Measurements from ENCODE around the gene FBLN2. TPM values are rescaled to one million over a fixed set of nuclear protein-coding genes. Genes with fewer than 3 reads are reported as not detected.

The FBLN2 gene
- polyA plus RNA-seq, 1 donor (not counting 4 experiments of a cell fraction or from before 2014, with no cell fraction given): 0.72 TPM

DNA sequence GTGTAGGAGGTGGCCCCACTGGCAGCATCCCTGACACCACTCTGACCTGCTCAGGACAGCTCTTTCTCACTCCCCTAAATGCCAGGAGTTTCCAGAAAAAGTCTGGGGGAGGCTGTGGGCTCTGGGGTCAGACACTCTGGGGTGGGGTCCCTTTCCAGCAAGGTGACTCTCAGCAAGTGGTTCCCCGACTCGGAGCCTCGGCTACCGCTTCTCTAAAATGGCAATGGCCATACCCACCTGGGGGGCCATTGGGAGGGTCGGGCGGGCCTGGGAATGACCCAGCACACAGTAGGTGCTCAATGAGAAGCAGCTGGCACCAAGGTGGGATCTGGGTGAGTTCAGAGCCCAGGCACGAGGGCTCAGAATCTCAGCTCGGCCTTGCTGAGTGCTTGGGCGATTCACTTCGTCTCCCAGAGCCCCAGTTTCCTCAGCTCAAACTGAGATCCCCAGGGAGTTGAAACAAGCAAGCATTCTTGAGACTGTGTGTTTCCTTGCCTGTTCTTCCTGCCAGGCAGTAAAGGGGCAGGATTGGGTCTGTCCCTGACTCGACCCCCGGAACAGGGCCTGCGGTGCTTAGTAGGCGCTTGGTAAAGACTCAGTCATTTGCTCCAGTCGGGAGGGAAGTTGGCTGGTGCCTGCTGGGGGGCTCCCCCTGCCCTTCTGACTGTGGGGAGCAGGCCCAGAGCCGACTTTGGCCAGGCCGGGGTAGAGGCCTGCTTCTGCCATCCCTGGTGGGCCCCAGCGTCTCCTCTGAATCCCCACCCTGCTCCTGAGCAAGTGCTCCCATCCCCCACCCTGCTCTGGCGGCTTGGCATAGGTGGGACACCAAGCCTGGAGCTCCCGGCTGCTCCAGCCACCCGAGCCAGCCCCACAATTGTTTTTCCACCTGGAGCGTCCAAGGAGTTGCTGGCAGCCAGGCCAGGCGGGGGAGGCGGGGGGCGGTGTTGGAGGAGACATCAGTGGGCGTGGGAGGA is 32.9 kb upstream of the FBLN2 start:
- H3K4me3 ChIP-seq (ENCODE audit: control insufficient read depth in 2 of 3, extremely low read depth in 1 of 3, insufficient read depth in 2 of 3, low read depth in 1 of 3, low read length in 3 of 3): no peak overlapping the region
- no peak overlapping the region for H3K9ac ChIP-seq (ENCODE audit: control insufficient read depth, extremely low read depth, insufficient read depth, low read length)
- no peaks in the 10 kb centered on the region for H4K20me1 ChIP-seq (ENCODE audit: control insufficient read depth, extremely low read depth, insufficient read depth, low read length)
- H3K4me2 ChIP-seq (ENCODE audit: control insufficient read depth, extremely low read depth, insufficient read depth, low read depth, low read length): no peak overlapping the region
- no peak for FAIRE-seq
- no peak for DNase-seq (ENCODE audit: low read depth, low spot score)
- H3K36me3 ChIP-seq (ENCODE audit: control insufficient read depth in 2 of 2, extremely low read depth in 1 of 2, insufficient read depth in 2 of 2, low read length in 2 of 2): no peaks in the 10 kb centered on the region
- dilution Hi-C loops (cut with MboI; ENCODE audit: extremely low pct_ligation_motif_present, low sequenced_read_pairs): loop anchor here (10.0 kb wide), 1 partner anchor 129 kb away; no protein-coding TSS in a partner anchor
- no peaks in the 10 kb centered on the region for H3K9me3 ChIP-seq (ENCODE audit: control insufficient read depth, low read depth, low read length)
- no peaks in the 10 kb centered on the region for H3K9me1 ChIP-seq (ENCODE audit: control insufficient read depth, extremely low read depth, insufficient read depth, low read length)
- no peak overlapping the region for H3K27ac ChIP-seq (ENCODE audit: control insufficient read depth, insufficient read depth, low read length)
- H2AFZ ChIP-seq (ENCODE audit: control insufficient read depth, low read length): no peak overlapping the region
- peaks cover 20% of the 10 kb centered on the region for H3K4me1 ChIP-seq (ENCODE audit: control insufficient read depth, extremely low read depth, insufficient read depth, low read length)
- TF ChIP-seq EZH2 (IDR thresholded peaks at IDR 0.05; ENCODE audit: low read length): no peak
- TF ChIP-seq, protein P1, sequence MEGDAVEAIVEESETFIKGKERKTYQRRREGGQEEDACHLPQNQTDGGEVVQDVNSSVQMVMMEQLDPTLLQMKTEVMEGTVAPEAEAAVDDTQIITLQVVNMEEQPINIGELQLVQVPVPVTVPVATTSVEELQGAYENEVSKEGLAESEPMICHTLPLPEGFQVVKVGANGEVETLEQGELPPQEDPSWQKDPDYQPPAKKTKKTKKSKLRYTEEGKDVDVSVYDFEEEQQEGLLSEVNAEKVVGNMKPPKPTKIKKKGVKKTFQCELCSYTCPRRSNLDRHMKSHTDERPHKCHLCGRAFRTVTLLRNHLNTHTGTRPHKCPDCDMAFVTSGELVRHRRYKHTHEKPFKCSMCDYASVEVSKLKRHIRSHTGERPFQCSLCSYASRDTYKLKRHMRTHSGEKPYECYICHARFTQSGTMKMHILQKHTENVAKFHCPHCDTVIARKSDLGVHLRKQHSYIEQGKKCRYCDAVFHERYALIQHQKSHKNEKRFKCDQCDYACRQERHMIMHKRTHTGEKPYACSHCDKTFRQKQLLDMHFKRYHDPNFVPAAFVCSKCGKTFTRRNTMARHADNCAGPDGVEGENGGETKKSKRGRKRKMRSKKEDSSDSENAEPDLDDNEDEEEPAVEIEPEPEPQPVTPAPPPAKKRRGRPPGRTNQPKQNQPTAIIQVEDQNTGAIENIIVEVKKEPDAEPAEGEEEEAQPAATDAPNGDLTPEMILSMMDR (optimal IDR thresholded peaks at IDR 0.05 in 1 of 3, IDR thresholded peaks at IDR 0.05 in 1 of 3, conservative IDR thresholded peaks at IDR 0.05 in 1 of 3; ENCODE audit: extremely low read depth in 1 of 3, insufficient read depth in 2 of 3, low read length in 3 of 3): no peak
- H3K27me3 ChIP-seq (ENCODE audit: control insufficient read depth, extremely low read depth, insufficient read depth, low read length): no peaks in the 10 kb centered on the region
- H3K79me2 ChIP-seq (ENCODE audit: control insufficient read depth, insufficient read depth, low read length): no peaks in the 10 kb centered on the region

DNA sequence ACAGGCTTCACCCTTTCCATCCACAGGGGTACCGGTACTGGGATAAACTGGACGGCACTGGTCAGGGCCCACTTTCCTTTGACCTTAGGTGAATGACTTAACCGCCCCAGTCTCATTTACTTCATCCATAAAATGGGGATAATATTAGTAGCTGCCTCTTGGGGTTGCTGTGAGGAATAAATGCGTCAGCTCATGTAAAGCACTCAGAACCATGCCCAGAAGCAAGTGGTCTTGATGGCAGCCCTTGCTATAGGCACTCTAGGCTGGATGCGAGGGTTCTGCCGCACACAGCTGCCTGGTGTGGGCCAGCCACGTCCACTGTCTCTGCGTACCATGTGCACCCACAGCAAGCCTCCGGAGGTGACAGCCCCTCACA is 32.2 kb upstream of the FBLN2 start:
- no peak for TF ChIP-seq EZH2 (IDR thresholded peaks at IDR 0.05; ENCODE audit: low read length)
- TF ChIP-seq, protein P1 (optimal IDR thresholded peaks at IDR 0.05 in 1 of 3, IDR thresholded peaks at IDR 0.05 in 1 of 3, conservative IDR thresholded peaks at IDR 0.05 in 1 of 3; ENCODE audit: extremely low read depth in 1 of 3, insufficient read depth in 2 of 3, low read length in 3 of 3): no peak
- H3K9ac ChIP-seq (ENCODE audit: control insufficient read depth, extremely low read depth, insufficient read depth, low read length): no peak overlapping the region
- peaks cover 20% of the 10 kb centered on the region for H3K4me1 ChIP-seq (ENCODE audit: control insufficient read depth, extremely low read depth, insufficient read depth, low read length)
- no peaks in the 10 kb centered on the region for H3K27me3 ChIP-seq (ENCODE audit: control insufficient read depth, extremely low read depth, insufficient read depth, low read length)
- no peaks in the 10 kb centered on the region for H3K9me1 ChIP-seq (ENCODE audit: control insufficient read depth, extremely low read depth, insufficient read depth, low read length)
- FAIRE-seq (no peak), DNase-seq (ENCODE audit: low read depth, low spot score) (no peak)
- H3K4me3 ChIP-seq (ENCODE audit: control insufficient read depth in 2 of 3, extremely low read depth in 1 of 3, insufficient read depth in 2 of 3, low read depth in 1 of 3, low read length in 3 of 3): no peak overlapping the region
- H4K20me1 ChIP-seq (ENCODE audit: control insufficient read depth, extremely low read depth, insufficient read depth, low read length): no peaks in the 10 kb centered on the region
- no peaks in the 10 kb centered on the region for H3K36me3 ChIP-seq (ENCODE audit: control insufficient read depth in 2 of 2, extremely low read depth in 1 of 2, insufficient read depth in 2 of 2, low read length in 2 of 2)
- no peaks in the 10 kb centered on the region for H3K79me2 ChIP-seq (ENCODE audit: control insufficient read depth, insufficient read depth, low read length)
- dilution Hi-C loops (cut with MboI; ENCODE audit: extremely low pct_ligation_motif_present, low sequenced_read_pairs): loop anchor here (10.0 kb wide), 1 partner anchor 128 kb away; no protein-coding TSS in a partner anchor
- no peak overlapping the region for H2AFZ ChIP-seq (ENCODE audit: control insufficient read depth, low read length)
- H3K9me3 ChIP-seq (ENCODE audit: control insufficient read depth, low read depth, low read length): no peaks in the 10 kb centered on the region
- H3K27ac ChIP-seq (ENCODE audit: control insufficient read depth, insufficient read depth, low read length): no peak overlapping the region
- no peak overlapping the region for H3K4me2 ChIP-seq (ENCODE audit: control insufficient read depth, extremely low read depth, insufficient read depth, low read depth, low read length)

Data from keratinocyte (primary cell).